Spleen (tissue), 7 donors: ENCODE measurements around the gene TTLL11.

ENCODE experiments used
- CTCF ChIP-seq, 11 experiments: fragments of 200-600 bp in 7 of 11; fragments of 450-650 bp in 4 of 11; sonication (generic) in 4 of 11; IDR thresholded peaks in 8 of 11; conservative IDR thresholded peaks in 3 of 11; 1 replicate in 7 of 11; 2 replicates in 4 of 11; pipeline versions ENCODE4 v1.4.0 to v1.8.0; 2016 to 2021; ENCODE audit warnings: antibody characterized with exemption in 11 of 11, inconsistent platforms in 4 of 11, mild to moderate bottlenecking in 1 of 11
- POLR2A ChIP-seq, 3 donors: fragments of 450-650 bp; IDR thresholded peaks; one replicate each; pipeline ENCODE4 v1.5.1; 2017; ENCODE audit warnings: antibody characterized with exemption in 3 of 3, mild to moderate bottlenecking in 1 of 3
- POLR2AphosphoS5 ChIP-seq, 3 donors: sonication (generic); formaldehyde crosslinking; IDR thresholded peaks; one replicate each; pipeline ENCODE4 v1.5.1; 2017; ENCODE audit warnings: antibody characterized with exemption in 3 of 3
- donor health status: DM: no; HTN: no; CAD: no; lungs with moderate emphysema.
- donor health status: DM: no; HTN: no; CAD: no.
- donor health status: DM: no; HTN: no; CAD: no.

GRCh38 chr9:122053567-122054350, 39.3 kb downstream of the TTLL11 start:
- no peak for TF ChIP-seq CTCF (IDR thresholded peaks at IDR 0.05 in 8 of 11, conservative IDR thresholded peaks at IDR 0.05 in 3 of 11)
- no peak for TF ChIP-seq POLR2A (IDR thresholded peaks at IDR 0.05)
- no peak for TF ChIP-seq POLR2AphosphoS5 (IDR thresholded peaks at IDR 0.05)
